Hindlimb muscle (tissue), 1 donor: ENCODE results near the gene GATA5. TPM values are rescaled to one million over a fixed set of nuclear protein-coding genes. Genes with fewer than 3 reads are reported as not detected.
"Not testable (repeated sequence)": the region's sequence is repeated elsewhere in the genome, so short reads cannot be mapped to it uniquely, and the experiment has no call there.

Experiments used
- DNase-seq: peaks from one replicate; pipeline ENCODE4 v3.0.0-alpha.2; 2013
- polyA plus RNA-seq: library from polyadenylated mRNA; unstranded; fragments of 120-200 nt; gene quantifications from one replicate; pipeline ENCODE4 v1.2.1, GENCODE V29; 2013; ENCODE audit not compliant: insufficient read length

Gene GATA5
- polyA plus RNA-seq, 1 donor, result 0.08 TPM

DNA sequence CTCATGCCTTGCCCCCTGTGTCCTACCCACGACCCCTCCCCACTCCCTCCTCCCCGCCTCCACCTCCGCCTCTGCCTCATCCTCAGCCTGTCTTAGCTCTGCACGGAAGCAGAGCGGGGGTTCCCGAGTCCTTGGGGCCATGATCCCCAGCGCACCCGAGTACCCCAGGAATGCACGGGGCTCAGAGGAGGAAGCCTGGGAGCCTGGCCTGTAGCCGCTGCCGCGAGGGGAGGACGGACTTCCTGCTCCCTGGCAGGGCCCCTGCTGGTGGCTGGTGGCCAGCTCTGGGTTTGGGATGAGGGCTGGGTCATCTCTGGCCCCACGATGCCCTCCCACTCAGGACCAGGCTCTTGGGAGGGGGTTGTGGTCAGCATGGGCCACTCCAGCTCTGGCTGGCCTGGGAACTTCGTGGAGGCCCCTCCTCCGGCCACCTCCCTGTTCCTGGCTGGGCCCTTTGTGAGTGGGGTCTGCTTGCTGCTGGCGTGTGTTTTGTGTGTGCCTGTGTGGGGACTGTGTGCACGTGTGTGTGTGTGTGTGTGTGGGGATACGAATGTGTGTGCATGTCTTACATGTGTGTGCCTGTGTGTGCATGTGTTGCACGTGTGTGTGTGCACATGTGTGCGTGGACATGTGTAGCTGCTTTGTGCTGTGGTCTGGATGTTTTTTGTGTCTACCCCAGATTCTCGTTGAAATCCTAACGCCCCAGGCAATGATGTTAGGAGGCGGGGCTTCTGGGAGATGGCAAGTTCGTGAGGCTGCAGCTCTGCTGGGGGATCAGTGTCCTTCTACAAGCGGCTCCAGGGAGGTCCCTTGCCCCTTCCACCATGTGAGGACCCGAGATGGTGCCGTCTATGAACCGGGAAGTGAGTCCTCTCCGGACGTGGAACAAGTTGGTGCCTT is 47.1 kb downstream of the GATA5 start:
- DNase-seq, result no peak

GRCh38 chr20:62428002-62428372 is 47.8 kb downstream of the GATA5 start:
- no peak for DNase-seq

GRCh38 chr20:62427172-62428001 is 48.4 kb downstream of the GATA5 start, which contains the start of gene RBBP8NL:
Gene RBBP8NL, minus strand, starts transcription at chr20:62427539. Its CDS starts 7,892 bp downstream, at chr20:62419647.
- no peak for DNase-seq

DNA sequence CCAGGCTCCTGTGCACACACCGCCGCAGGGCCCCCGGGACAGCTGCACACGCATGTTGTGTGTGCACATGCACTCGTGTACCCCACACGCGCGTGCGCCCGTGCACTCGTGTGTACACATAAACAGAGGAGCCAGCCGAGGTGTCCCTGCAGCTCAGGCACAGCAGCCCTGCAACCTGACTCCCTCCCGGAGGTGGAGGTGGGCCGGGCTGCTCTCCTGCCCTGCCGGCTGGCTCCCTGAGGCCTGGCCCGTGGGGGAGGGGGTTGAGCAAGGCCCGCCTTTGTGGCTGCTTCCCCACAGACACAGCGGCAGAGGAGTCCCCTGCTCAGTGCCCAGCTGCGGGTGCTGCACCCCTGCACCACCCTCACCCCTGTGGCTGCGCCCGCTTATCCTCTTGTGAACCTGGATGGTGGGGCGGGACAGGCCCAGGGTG is 49.1 kb downstream of the GATA5 start:
- DNase-seq, result no peak

DNA sequence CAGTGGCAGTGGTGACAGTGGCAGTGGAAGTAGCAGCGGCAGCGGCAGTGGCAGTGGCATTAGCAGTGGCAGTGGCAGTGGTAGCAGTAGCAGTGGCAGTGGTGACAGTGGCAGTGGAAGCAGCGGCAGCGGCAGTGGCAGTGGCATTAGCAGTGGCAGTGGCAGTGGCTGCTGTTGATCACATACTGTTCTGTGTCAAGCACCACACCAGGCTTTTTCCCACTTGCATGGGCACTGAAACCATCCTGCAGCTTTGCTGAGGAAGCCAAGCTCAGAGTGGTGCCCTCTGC is 49.8 kb downstream of the GATA5 start:
- not testable (repeated sequence) for DNase-seq

- no peak for DNase-seq
Observed at GRCh38 chr20:62425281-62426058, 50.3 kb downstream of the GATA5 start.

GRCh38 chr20:62424249-62425107 is 51.3 kb downstream of the GATA5 start:
- DNase-seq, result no peak

GRCh38 chr20:62423326-62423706 is 52.5 kb downstream of the GATA5 start:
- no peak for DNase-seq

GRCh38 chr20:62422636-62423325 is 53.0 kb downstream of the GATA5 start:
- no peak for DNase-seq

- no peak for DNase-seq
Observed at GRCh38 chr20:62421716-62421990, 54.1 kb downstream of the GATA5 start.

DNA sequence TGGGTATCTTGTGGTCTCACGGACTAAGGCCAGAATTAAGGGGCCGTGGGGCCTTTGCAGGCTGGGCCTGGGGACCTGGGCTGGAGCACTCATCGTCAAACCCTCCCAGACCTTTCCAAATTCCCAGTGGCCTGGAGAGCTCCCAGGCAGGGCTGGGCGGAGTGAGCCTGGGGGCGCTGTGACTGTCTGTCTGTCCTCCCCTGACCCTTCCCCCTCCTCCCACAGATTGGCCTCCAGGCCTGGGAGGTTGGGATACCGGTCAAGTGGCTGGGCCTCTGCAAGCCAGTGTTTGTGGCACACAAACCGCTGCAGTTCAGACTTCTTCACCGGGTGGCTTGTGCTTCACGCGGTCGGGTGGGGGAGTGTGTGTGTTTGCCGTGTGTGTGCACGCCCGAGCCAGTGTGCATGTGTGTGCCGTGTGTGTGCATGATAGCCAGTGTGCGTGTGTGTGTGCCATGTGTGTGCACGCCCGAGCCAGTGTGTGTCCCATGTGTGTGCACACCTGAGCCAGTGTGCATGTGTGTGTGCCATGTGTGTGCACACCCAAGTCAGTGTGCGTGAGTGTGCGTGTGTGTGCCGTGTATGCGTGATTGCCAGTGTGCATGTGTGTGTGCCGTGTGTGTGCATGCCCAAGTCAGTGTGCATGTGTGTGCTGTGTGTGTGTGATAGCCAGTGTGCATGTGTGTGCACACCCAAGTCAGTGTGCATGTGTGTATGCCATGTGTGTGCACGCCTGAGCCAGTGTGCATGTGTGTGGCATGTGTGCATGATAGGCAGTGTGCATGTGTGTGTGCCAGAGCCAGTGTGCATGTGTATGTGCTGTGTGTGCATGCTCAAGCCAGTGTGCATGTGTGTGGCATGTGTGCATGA is 54.7 kb downstream of the GATA5 start:
- DNase-seq, result no peak

- DNase-seq, result no peak
Observed at GRCh38 chr20:62419759-62420158, 56.0 kb downstream of the GATA5 start.

- DNase-seq, result no peak
Observed at GRCh38 chr20:62418709-62419487, 56.9 kb downstream of the GATA5 start.

GRCh38 chr20:62417981-62418708 is 57.6 kb downstream of the GATA5 start:
- DNase-seq, result no peak

DNA sequence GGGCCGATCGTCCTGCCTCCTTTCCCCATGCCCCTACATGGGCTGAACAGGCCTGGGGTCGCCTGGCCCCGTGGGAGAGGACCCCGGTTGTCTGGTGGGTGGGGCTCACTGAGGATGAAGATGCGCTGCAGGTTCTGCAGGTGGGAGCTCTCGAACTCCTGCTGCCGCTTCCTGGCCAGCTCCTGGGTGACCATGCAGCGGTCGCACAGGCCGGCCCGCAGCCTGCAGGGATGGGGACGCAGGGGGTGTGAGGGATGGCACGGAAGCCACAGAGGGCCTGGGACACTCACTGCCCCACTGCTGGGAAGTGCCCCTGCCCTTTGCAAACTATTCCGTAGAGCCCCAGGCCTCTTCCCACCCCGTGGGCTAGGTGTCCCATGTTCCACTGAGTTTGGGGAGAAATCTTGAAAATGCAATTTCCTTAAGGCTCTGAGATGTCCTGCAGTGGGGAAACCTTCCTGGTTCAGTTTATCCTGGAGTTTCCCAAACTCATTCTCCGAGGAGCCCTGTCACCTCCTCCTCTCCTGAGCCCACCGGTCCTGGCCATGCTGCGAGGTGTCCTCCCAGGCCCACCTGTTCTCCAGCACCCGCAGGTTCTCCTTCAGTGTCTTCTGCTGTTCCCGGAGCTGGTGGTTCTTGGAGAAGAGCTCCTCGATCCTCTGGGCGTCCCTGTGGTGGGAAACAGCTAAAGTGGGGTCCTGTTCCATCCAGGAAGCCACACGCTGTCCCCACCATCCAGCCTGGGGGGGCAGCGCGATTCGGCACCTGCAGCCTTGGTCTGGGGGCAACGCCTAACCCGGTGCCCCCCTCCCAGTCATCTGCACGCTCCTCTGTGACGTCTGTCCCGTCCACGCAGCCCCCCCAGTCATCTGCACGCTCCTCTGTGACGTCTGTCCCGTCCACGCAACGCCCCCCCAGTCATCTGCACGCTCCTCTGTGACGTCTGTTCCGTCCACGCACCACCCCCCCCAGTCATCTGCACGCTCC is 58.9 kb downstream of the GATA5 start:
- no peak for DNase-seq

DNA sequence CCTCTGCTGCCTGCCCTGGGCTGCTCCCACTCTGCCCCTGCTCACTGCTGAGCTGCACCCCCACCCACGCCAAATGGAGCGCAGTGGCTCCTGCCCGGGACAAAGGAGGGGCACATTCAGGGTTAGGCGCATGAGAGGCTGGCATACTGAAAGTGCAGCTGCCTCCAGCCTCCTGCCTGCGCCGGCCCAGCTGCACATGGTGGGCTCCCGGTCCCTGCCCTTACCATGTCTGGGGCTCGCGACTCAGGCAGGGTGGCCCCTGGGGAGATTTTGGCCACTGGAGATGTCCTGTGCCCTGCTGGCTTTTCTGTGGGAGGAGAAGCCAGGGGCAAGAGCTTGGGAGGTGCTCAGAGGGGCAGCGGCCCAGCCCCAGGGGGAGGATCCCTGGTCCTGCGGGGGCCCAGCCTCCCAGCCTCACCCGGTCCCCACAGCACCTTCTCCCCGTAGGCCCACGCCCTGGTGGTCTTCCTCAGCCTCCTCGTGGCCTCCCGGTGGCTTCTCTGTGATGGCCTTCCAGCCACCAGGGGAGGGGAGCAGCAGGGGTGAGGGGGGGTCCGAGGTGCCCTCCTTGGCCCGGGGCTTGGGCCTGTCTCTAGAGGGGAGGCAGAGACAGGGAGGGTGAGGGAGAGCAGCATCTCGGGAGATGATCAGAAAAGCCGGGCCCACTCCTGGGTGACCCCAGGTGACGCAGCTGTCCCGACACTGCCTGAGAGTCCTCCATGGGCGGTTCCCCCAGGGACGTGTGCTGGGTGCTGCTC is 60.3 kb downstream of the GATA5 start:
- no peak for DNase-seq
